DND-41 (cell line): ENCODE results near the gene ATG2A.

Experiments
- ATAC-seq: fragments of 200-7000 bp; cut with Tn5 transposase; 3 replicates; pipeline ENCODE4 v1.9.1; 2021; ENCODE audit warnings: low read depth; ENCODE audit not compliant: insufficient read depth
- DNase-seq: peaks from one replicate; pipeline ENCODE4 v3.0.0-alpha.2; 2020
- H2AFZ ChIP-seq: 2 replicates; pipeline ENCODE4 v1.6.0; 2012; ENCODE audit warnings: low read depth, low read length
- H3K27ac ChIP-seq: 2 replicates; pipeline ENCODE4 v1.5.1; 2012; ENCODE audit warnings: low read length, inconsistent platforms
- H3K27me3 ChIP-seq: fragments of 200-600 bp; sonication (generic); 2 replicates; pipeline ENCODE4 v1.6.0; 2012; ENCODE audit warnings: low read length, mild to moderate bottlenecking, inconsistent platforms; ENCODE audit not compliant: insufficient read depth, poor library complexity
- H3K36me3 ChIP-seq: 2 replicates; pipeline ENCODE4 v1.5.1; 2012; ENCODE audit warnings: low read length, inconsistent platforms; ENCODE audit not compliant: insufficient read depth
- H3K4me1 ChIP-seq: 2 replicates; pipeline ENCODE4 v1.5.1; 2012; ENCODE audit warnings: mild to moderate bottlenecking, low read length; ENCODE audit not compliant: insufficient read depth
- H3K4me2 ChIP-seq: 2 replicates; pipeline ENCODE4 v1.6.0; 2012; ENCODE audit warnings: mild to moderate bottlenecking, moderate library complexity, low read length, inconsistent platforms; ENCODE audit not compliant: insufficient read depth
- H3K4me3 ChIP-seq, 2 experiments: fragments of 200-600 bp in 1 of 2; shearing (Covaris generic) in 1 of 2; 2 replicates each; pipeline ENCODE4 v1.5.1; 2012 to 2016; ENCODE audit warnings: inconsistent platforms in 2 of 2, low read length in 2 of 2, mild to moderate bottlenecking in 2 of 2, low read depth in 1 of 2, moderate library complexity in 1 of 2
- H3K79me2 ChIP-seq: 2 replicates; pipeline ENCODE4 v1.6.0; 2012; ENCODE audit warnings: low read length, inconsistent platforms; ENCODE audit not compliant: insufficient read depth
- H3K9ac ChIP-seq: 2 replicates; pipeline ENCODE4 v1.6.0; 2012; ENCODE audit warnings: low read depth, mild to moderate bottlenecking, inconsistent platforms, low read length, moderate library complexity
- H3K9me3 ChIP-seq: 2 replicates; pipeline ENCODE4 v1.5.1; 2012; ENCODE audit warnings: low read length, moderate library complexity, mild to moderate bottlenecking, inconsistent platforms; ENCODE audit not compliant: insufficient read depth, severe bottlenecking
- H4K20me1 ChIP-seq: 2 replicates; pipeline ENCODE4 v1.6.0; 2012; ENCODE audit warnings: low read length; ENCODE audit not compliant: insufficient read depth
- CTCF ChIP-seq: IDR thresholded peaks from 2 replicates; pipeline ENCODE4 v1.5.1; 2012; ENCODE audit warnings: borderline replicate concordance, low read length, moderate library complexity, mild to moderate bottlenecking; ENCODE audit not compliant: poor library complexity, severe bottlenecking; ENCODE audit errors: extremely low read depth
- EZH2 ChIP-seq: IDR thresholded peaks from 3 replicates; pipeline ENCODE4 v1.6.1; 2012; ENCODE audit warnings: borderline replicate concordance, low read depth, mild to moderate bottlenecking, moderate library complexity, low read length, inconsistent platforms; ENCODE audit not compliant: severe bottlenecking

The ATG2A gene

GRCh38 chr11:64867748-64868462 lies 49.1 kb downstream of the ATG2A start:
- Histone ChIP-seq H3K4me3 (no peak overlapping the region), H3K4me2 (no peak overlapping the region), H3K36me3 (peaks cover 32% of the 10 kb centered on the region), H4K20me1 (peaks cover 17% of the 10 kb centered on the region), H3K79me2 (peaks cover 42% of the 10 kb centered on the region), H3K27me3 (no peaks in the 10 kb centered on the region), H3K9ac (no peak overlapping the region), H2AFZ (no peak overlapping the region), H3K27ac (no peak overlapping the region), H3K4me1 (peaks cover 2% of the 10 kb centered on the region), H3K9me3 (no peaks in the 10 kb centered on the region)
- DNase-seq (no peak), ATAC-seq (no peak)
- TF ChIP-seq EZH2 = no peak

GRCh38 chr11:64866173-64866491 lies 50.9 kb downstream of the ATG2A start:
- TF ChIP-seq EZH2 (no peak), CTCF (no peak)
- H3K79me2 ChIP-seq = peaks cover 58% of the 10 kb centered on the region
- H3K4me2 ChIP-seq = no peak overlapping the region

GRCh38 chr11:64865286-64866172 lies 51.5 kb downstream of the ATG2A start:
- Histone ChIP-seq H3K4me3 (no peak overlapping the region), H3K4me1 (peaks cover 25% of the 10 kb centered on the region), H3K27me3 (no peaks in the 10 kb centered on the region), H3K36me3 (peaks cover 13% of the 10 kb centered on the region), H3K9me3 (no peaks in the 10 kb centered on the region), H3K79me2 (peaks cover 55% of the 10 kb centered on the region), H3K27ac (no peak overlapping the region; the same call in 1 of the 2 replicates), H4K20me1 (peaks cover 14% of the 10 kb centered on the region), H2AFZ (no peak overlapping the region), H3K9ac (no peak overlapping the region; the same call in 1 of the 2 replicates), H3K4me2 (no peak overlapping the region)
- TF ChIP-seq EZH2 = no peak
- TF ChIP-seq CTCF = no peak
- ATAC-seq = no peak
- no peak for DNase-seq

More at GRCh38 chr11:64866173-64866491, 50.9 kb downstream of the ATG2A start:
- DNase-seq = no peak
- no peaks in the 10 kb centered on the region for H3K27me3 ChIP-seq
- H3K4me1 ChIP-seq = peaks cover 20% of the 10 kb centered on the region
- peaks cover 19% of the 10 kb centered on the region for H3K36me3 ChIP-seq
- H3K27ac ChIP-seq = no peak overlapping the region
- no peak overlapping the region for H3K9ac ChIP-seq
- peaks cover 17% of the 10 kb centered on the region for H4K20me1 ChIP-seq
- no peaks in the 10 kb centered on the region for H3K9me3 ChIP-seq
- no peak overlapping the region for H2AFZ ChIP-seq
- no peak overlapping the region for H3K4me3 ChIP-seq
- no peak for ATAC-seq
